IMR-90 (cell line): ENCODE measurements around the gene CHST14. TPM values are rescaled to one million over a fixed set of nuclear protein-coding genes. Genes with fewer than 3 reads are reported as not detected.

Experiments
- ATAC-seq: fragments of 200-7000 bp; cut with Tn5 transposase; 2 replicates; pipeline ENCODE4 v1.9.1; 2020; ENCODE audit warnings: low read depth, mild to moderate bottlenecking, moderate library complexity
- BruUV-seq: library from RNA; stranded (reverse); fragments of 400-500 nt; replicated peaks from 2 replicates; lab custom pipeline; 2021; lab: Mats Ljungman, UMichigan
- CTCF ChIA-PET: fragments of 300-600 bp; formaldehyde crosslinking; extraction: SDS; loops from one replicate; lab custom pipeline; 2021; ENCODE audit warnings: antibody characterized with exemption; lab: Yijun Ruan, JAX
- POLR2A ChIA-PET: fragments of 300-600 bp; sonication (Branson Sonifier 250); formaldehyde crosslinking; loops from one replicate; lab custom pipeline; 2022; ENCODE audit warnings: antibody characterized with exemption; ENCODE audit not compliant: unreplicated experiment; lab: Charles Lee
- DNase-seq: peaks from one replicate; pipeline ENCODE4 v3.0.0; 2013
- H2AFZ ChIP-seq: replicated peaks from 2 replicates; pipeline ENCODE3; 2013; ENCODE audit warnings: low read length, mild to moderate bottlenecking; ENCODE audit not compliant: poor library complexity
- H2AK5ac ChIP-seq: 2 replicates; pipeline ENCODE4 v1.6.1; 2013; ENCODE audit warnings: low read depth, low read length, inconsistent platforms
- H2AK9ac ChIP-seq: replicated peaks from 2 replicates; pipeline ENCODE3; 2013; ENCODE audit warnings: mild to moderate bottlenecking, low read depth, low read length, moderate library complexity; ENCODE audit not compliant: poor library complexity
- H2BK120ac ChIP-seq: 2 replicates; pipeline ENCODE4 v1.6.1; 2013; ENCODE audit warnings: low read depth, low read length, inconsistent platforms
- H2BK15ac ChIP-seq: 3 replicates; pipeline ENCODE4 v1.6.1; 2013; ENCODE audit warnings: low read depth, low read length, inconsistent platforms
- H2BK20ac ChIP-seq: 2 replicates; pipeline ENCODE4 v1.6.1; 2013; ENCODE audit warnings: low read depth, mild to moderate bottlenecking, inconsistent platforms, low read length, moderate library complexity
- H2BK5ac ChIP-seq: 2 replicates; pipeline ENCODE4 v1.6.1; 2013; ENCODE audit warnings: mild to moderate bottlenecking, low read depth, low read length, inconsistent platforms; ENCODE audit not compliant: poor library complexity, severe bottlenecking
- H3K14ac ChIP-seq: replicated peaks from 2 replicates; pipeline ENCODE4 v1.6.1; 2013; ENCODE audit warnings: low read depth, low read length, inconsistent platforms
- H3K18ac ChIP-seq: 2 replicates; pipeline ENCODE4 v1.6.1; 2013; ENCODE audit warnings: low read depth, low read length, control low read depth
- H3K23ac ChIP-seq: 2 replicates; pipeline ENCODE4 v1.6.1; 2013; ENCODE audit warnings: low read depth, low read length, inconsistent platforms
- H3K27ac ChIP-seq: 2 replicates; pipeline ENCODE4 v1.5.1; 2013; ENCODE audit warnings: mild to moderate bottlenecking, control low read depth, low read length; ENCODE audit not compliant: insufficient read depth
- H3K27me3 ChIP-seq: 2 replicates; pipeline ENCODE4 v1.6.1; 2013; ENCODE audit warnings: low read length; ENCODE audit not compliant: control insufficient read depth, insufficient read depth
- H3K36me3 ChIP-seq: 2 replicates; pipeline ENCODE4 v1.6.1; 2013; ENCODE audit warnings: low read length, mixed read lengths; ENCODE audit not compliant: control insufficient read depth, insufficient read depth
- H3K4ac ChIP-seq: 2 replicates; pipeline ENCODE4 v1.6.1; 2013; ENCODE audit warnings: low read depth, low read length, inconsistent platforms
- H3K4me1 ChIP-seq: 2 replicates; pipeline ENCODE4 v1.6.1; 2013; ENCODE audit warnings: low read length, mixed read lengths; ENCODE audit not compliant: control insufficient read depth, insufficient read depth
- H3K4me2 ChIP-seq: 2 replicates; pipeline ENCODE4 v1.6.1; 2013; ENCODE audit warnings: low read depth, mild to moderate bottlenecking, control low read depth, low read length, moderate library complexity
- H3K4me3 ChIP-seq: 2 replicates; pipeline ENCODE4 v1.5.1; 2013; ENCODE audit warnings: low read depth, mild to moderate bottlenecking, control low read depth, low read length, moderate library complexity; ENCODE audit not compliant: insufficient read depth
- H3K56ac ChIP-seq: 2 replicates; pipeline ENCODE4 v1.6.1; 2013; ENCODE audit warnings: low read length, inconsistent platforms; ENCODE audit not compliant: insufficient read depth; ENCODE audit errors: extremely low read depth
- H3K79me1 ChIP-seq, 2 experiments: 2 replicates each; pipeline ENCODE4 v1.6.1; 2013; ENCODE audit warnings: low read length in 2 of 2, inconsistent platforms in 1 of 2, low read depth in 1 of 2
- H3K9ac ChIP-seq: 2 replicates; pipeline ENCODE4 v1.6.1; 2013; ENCODE audit warnings: low read depth, low read length, control low read depth
- H3K9me1 ChIP-seq: 2 replicates; pipeline ENCODE4 v1.6.1; 2013; ENCODE audit warnings: low read length, inconsistent platforms; ENCODE audit not compliant: insufficient read depth
- H3K9me3 ChIP-seq: 2 replicates; pipeline ENCODE4 v1.6.1; 2013; ENCODE audit warnings: low read length; ENCODE audit not compliant: control insufficient read depth, insufficient read depth
- H4K20me1 ChIP-seq: 2 replicates; pipeline ENCODE4 v1.6.1; 2013; ENCODE audit warnings: low read length, inconsistent platforms; ENCODE audit not compliant: insufficient read depth
- H4K5ac ChIP-seq: 2 replicates; pipeline ENCODE4 v1.6.1; 2013; ENCODE audit warnings: mild to moderate bottlenecking, low read depth, low read length, control low read depth
- H4K8ac ChIP-seq, 2 experiments: 2 replicates each; pipeline ENCODE4 v1.6.1; 2013; ENCODE audit warnings: low read depth in 2 of 2, low read length in 2 of 2, control low read depth in 1 of 2, inconsistent platforms in 1 of 2
- H4K91ac ChIP-seq: 2 replicates; pipeline ENCODE4 v1.6.1; 2013; ENCODE audit warnings: low read depth, low read length, inconsistent platforms; ENCODE audit not compliant: insufficient read depth
- BHLHE40 ChIP-seq: fragments of 150-350 bp; IDR thresholded peaks from 2 replicates; pipeline ENCODE4 v1.6.1; 2016; ENCODE audit warnings: mild to moderate bottlenecking, low read depth, low read length
- CEBPB ChIP-seq: IDR thresholded peaks from 2 replicates; pipeline ENCODE4 v1.6.1; 2012; ENCODE audit warnings: low read depth, low read length, improper control_type of control experiment
- CHD1 ChIP-seq: IDR thresholded peaks from 2 replicates; pipeline ENCODE4 v1.6.1; 2012; ENCODE audit warnings: low read depth, low read length, improper control_type of control experiment
- FOS ChIP-seq: fragments of 150-350 bp; IDR thresholded peaks from 2 replicates; pipeline ENCODE4 v1.6.1; 2016; ENCODE audit warnings: low read depth, low read length
- MAFK ChIP-seq: IDR thresholded peaks from 2 replicates; pipeline ENCODE4 v1.6.1; 2012; ENCODE audit warnings: low read depth, low read length, improper control_type of control experiment
- MAZ ChIP-seq: IDR thresholded peaks from 2 replicates; pipeline ENCODE4 v1.6.1; 2012; ENCODE audit warnings: low read depth, mild to moderate bottlenecking, low read length, improper control_type of control experiment, moderate library complexity, borderline replicate concordance
- MXI1 ChIP-seq: IDR thresholded peaks from 2 replicates; pipeline ENCODE4 v1.6.1; 2012; ENCODE audit warnings: low read depth, mild to moderate bottlenecking, low read length, moderate library complexity, borderline replicate concordance
- NFE2L2 ChIP-seq: fragments of 150-350 bp; IDR thresholded peaks from 2 replicates; pipeline ENCODE4 v1.6.1; 2016; ENCODE audit warnings: low read depth, mild to moderate bottlenecking, low read length
- POLR2A ChIP-seq: IDR thresholded peaks from 2 replicates; pipeline ENCODE4 v1.6.1; 2012; ENCODE audit warnings: mild to moderate bottlenecking, low read depth, low read length
- RAD21 ChIP-seq: IDR thresholded peaks from 2 replicates; pipeline ENCODE4 v1.6.1; 2012; ENCODE audit warnings: low read length, improper control_type of control experiment
- RCOR1 ChIP-seq: IDR thresholded peaks from 2 replicates; pipeline ENCODE4 v1.6.1; 2012; ENCODE audit warnings: mild to moderate bottlenecking, low read length, improper control_type of control experiment; ENCODE audit not compliant: insufficient replicate concordance
- RFX5 ChIP-seq: IDR thresholded peaks from 2 replicates; pipeline ENCODE4 v1.8.0; 2012; ENCODE audit warnings: low read depth, mild to moderate bottlenecking, low read length, moderate library complexity
- SMC3 ChIP-seq: fragments of 150-350 bp; IDR thresholded peaks from 2 replicates; pipeline ENCODE4 v1.6.1; 2016; ENCODE audit warnings: low read depth, mild to moderate bottlenecking, antibody characterized with exemption, low read length, moderate library complexity
- WGBS, 2 experiments: methylation state at CpG; one replicate each; pipeline versions ENCODE4 v1.1.5 to v1.1.7; 2013; ENCODE audit warnings: missing lambda C conversion rate in 2 of 2; ENCODE audit not compliant: insufficient read length in 1 of 2; ENCODE audit errors: extremely low coverage in 2 of 2; 5-methylcytosine and 5-hydroxymethylcytosine counted together
- dilution Hi-C: fragments of 300-500 bp; cut with HindIII; formaldehyde crosslinking; loops from one replicate; pipeline ENCODE4 v1.14.3; 2018; ENCODE audit warnings: low sequenced_read_pairs; ENCODE audit not compliant: unreplicated experiment
- in situ Hi-C: fragments of 300-500 bp; cut with MboI; formaldehyde crosslinking; loops from 3 replicates; pipeline ENCODE4 v1.14.3; 2019; ENCODE audit warnings: low sequenced_read_pairs, inconsistent platforms, mixed read lengths
- intact Hi-C: fragments of 100-400 bp; cut with micrococcal nuclease; formaldehyde crosslinking; loops from 2 replicates; pipeline ENCODE4 v1.10.0; 2022
- polyA plus RNA-seq, 3 experiments: library from polyadenylated mRNA; depleted of rRNA; stranded (reverse); fragments of >200 nt; gene quantifications; 2 replicates each; pipeline ENCODE4 v1.2.3, GENCODE V29; 2012; ENCODE audit warnings: low replicate concordance in 1 of 3
- total RNA-seq: library from RNA; depleted of rRNA; stranded (reverse); fragments of >200 nt; gene quantifications from 2 replicates; pipeline ENCODE4 v1.2.3, GENCODE V29; 2012
- TF ChIP-seq, protein P1 (sequence below): fragments of 150-350 bp; IDR thresholded peaks from 2 replicates; pipeline ENCODE4 v1.6.1; 2016; ENCODE audit warnings: low read depth, mild to moderate bottlenecking, low read length, moderate library complexity, borderline replicate concordance
- TF ChIP-seq, protein P2 (sequence below): conservative IDR thresholded peaks from 2 replicates; pipeline ENCODE4 v1.5.1; 2012; ENCODE audit warnings: mild to moderate bottlenecking, low read depth, low read length, improper control_type of control experiment
- TF ChIP-seq, protein P3 (sequence below): fragments of 150-350 bp; IDR thresholded peaks from 2 replicates; pipeline ENCODE4 v1.6.1; 2017; ENCODE audit warnings: mild to moderate bottlenecking, antibody characterized with exemption, low read length, low read depth

The CHST14 gene
- total and polyA plus RNA-seq, 2 of the 4 experiments (the other 2 are of a cell fraction), result 3.8 to 19.5 TPM

DNA sequence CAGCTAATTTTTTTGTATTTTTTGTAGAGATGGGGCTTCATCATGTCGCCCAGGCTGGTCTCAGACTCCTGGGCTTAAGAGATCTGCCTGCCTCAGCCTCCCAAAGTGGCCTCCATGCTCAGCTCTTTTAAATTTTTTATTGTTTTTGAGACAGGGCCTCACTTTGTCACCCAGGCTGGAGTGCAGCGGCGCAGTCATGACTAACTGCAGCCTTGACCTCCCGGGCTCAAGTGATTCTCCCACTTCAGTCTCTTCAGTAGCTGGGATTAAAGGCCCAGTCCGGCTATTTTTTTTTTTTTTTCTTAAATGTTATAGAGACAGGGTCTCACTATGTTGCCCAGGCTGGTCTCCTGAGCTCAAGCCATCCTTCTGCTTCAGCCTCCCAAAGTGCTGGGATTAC is 45.1 kb upstream of the CHST14 start:
- peaks cover 3% of the 10 kb centered on the region; the same call in 1 of the 2 replicates for H4K20me1 ChIP-seq
- no peak overlapping the region for H4K5ac ChIP-seq
- no CpG with 5 or more reads among the region's 5 CpGs for WGBS, 2 experiments
- no peaks in the 10 kb centered on the region; the same call in 1 of the 2 replicates for H3K36me3 ChIP-seq
- no peak overlapping the region for H3K18ac ChIP-seq
- H2BK5ac ChIP-seq, result no peak overlapping the region
- H3K9ac ChIP-seq, result no peak overlapping the region
- H3K23ac ChIP-seq, result no peak overlapping the region
- H3K9me1 ChIP-seq, result no peaks in the 10 kb centered on the region
- no peak overlapping the region for H3K4ac ChIP-seq
- H2AK9ac ChIP-seq, result no peak overlapping the region
- BruUV-seq, result no TSS peak
- H3K56ac ChIP-seq, result no peak overlapping the region
- H3K4me2 ChIP-seq, result no peak overlapping the region
- POLR2A ChIA-PET, result no interaction called here
- no peak overlapping the region for H2BK15ac ChIP-seq
- H2BK20ac ChIP-seq, result no peak overlapping the region
- no peak overlapping the region for H3K4me3 ChIP-seq
- H2BK120ac ChIP-seq, result no peak overlapping the region
- no peak for TF ChIP-seq RFX5
- TF ChIP-seq CEBPB, result no peak
- no peak for TF ChIP-seq NFE2L2
- TF ChIP-seq RAD21, result no peak
- TF ChIP-seq, protein P1, sequence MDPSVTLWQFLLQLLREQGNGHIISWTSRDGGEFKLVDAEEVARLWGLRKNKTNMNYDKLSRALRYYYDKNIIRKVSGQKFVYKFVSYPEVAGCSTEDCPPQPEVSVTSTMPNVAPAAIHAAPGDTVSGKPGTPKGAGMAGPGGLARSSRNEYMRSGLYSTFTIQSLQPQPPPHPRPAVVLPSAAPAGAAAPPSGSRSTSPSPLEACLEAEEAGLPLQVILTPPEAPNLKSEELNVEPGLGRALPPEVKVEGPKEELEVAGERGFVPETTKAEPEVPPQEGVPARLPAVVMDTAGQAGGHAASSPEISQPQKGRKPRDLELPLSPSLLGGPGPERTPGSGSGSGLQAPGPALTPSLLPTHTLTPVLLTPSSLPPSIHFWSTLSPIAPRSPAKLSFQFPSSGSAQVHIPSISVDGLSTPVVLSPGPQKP, result no peak
- TF ChIP-seq MAZ, result no peak
- TF ChIP-seq POLR2A, result no peak
- TF ChIP-seq BHLHE40, result no peak
- TF ChIP-seq CHD1, result no peak
- TF ChIP-seq RCOR1, result no peak
- TF ChIP-seq, protein P2, sequence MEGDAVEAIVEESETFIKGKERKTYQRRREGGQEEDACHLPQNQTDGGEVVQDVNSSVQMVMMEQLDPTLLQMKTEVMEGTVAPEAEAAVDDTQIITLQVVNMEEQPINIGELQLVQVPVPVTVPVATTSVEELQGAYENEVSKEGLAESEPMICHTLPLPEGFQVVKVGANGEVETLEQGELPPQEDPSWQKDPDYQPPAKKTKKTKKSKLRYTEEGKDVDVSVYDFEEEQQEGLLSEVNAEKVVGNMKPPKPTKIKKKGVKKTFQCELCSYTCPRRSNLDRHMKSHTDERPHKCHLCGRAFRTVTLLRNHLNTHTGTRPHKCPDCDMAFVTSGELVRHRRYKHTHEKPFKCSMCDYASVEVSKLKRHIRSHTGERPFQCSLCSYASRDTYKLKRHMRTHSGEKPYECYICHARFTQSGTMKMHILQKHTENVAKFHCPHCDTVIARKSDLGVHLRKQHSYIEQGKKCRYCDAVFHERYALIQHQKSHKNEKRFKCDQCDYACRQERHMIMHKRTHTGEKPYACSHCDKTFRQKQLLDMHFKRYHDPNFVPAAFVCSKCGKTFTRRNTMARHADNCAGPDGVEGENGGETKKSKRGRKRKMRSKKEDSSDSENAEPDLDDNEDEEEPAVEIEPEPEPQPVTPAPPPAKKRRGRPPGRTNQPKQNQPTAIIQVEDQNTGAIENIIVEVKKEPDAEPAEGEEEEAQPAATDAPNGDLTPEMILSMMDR, result no peak
- TF ChIP-seq SMC3, result no peak
- TF ChIP-seq MAFK, result no peak
- no peak for TF ChIP-seq MXI1
- TF ChIP-seq, protein P3, sequence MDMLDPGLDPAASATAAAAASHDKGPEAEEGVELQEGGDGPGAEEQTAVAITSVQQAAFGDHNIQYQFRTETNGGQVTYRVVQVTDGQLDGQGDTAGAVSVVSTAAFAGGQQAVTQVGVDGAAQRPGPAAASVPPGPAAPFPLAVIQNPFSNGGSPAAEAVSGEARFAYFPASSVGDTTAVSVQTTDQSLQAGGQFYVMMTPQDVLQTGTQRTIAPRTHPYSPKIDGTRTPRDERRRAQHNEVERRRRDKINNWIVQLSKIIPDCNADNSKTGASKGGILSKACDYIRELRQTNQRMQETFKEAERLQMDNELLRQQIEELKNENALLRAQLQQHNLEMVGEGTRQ, result no peak
- no peak for TF ChIP-seq FOS
- H4K91ac ChIP-seq, result no peak overlapping the region
- H3K27me3 ChIP-seq, result peaks cover 31% of the 10 kb centered on the region
- ATAC-seq (no peak), DNase-seq (no peak)
- H3K4me1 ChIP-seq, result no peaks in the 10 kb centered on the region; the same call in 1 of the 2 replicates
- in situ Hi-C loops (loop anchor here (5.0 to 10.0 kb wide), 3 partner anchors 148 to 381 kb away; no protein-coding TSS in a partner anchor), intact Hi-C loops (no loop called here), dilution Hi-C loops (no loop called here)
- H2AFZ ChIP-seq, result no peak overlapping the region
- H3K14ac ChIP-seq, result no peak overlapping the region
- no peak overlapping the region for H4K8ac ChIP-seq
- no peaks in the 10 kb centered on the region for H3K79me1 ChIP-seq
- CTCF ChIA-PET, result interaction anchor here (0.6 to 2.5 kb wide), 3 partner anchors 81 to 147 kb away, joined by 3 to 8 read pairs (median 7); no protein-coding TSS in a partner anchor
- no peak overlapping the region for H2AK5ac ChIP-seq
- H3K9me3 ChIP-seq, result no peaks in the 10 kb centered on the region
- H3K27ac ChIP-seq, result no peak overlapping the region
